Measurements from ENCODE around the gene SUSD6.

SUSD6 gene

DNA sequence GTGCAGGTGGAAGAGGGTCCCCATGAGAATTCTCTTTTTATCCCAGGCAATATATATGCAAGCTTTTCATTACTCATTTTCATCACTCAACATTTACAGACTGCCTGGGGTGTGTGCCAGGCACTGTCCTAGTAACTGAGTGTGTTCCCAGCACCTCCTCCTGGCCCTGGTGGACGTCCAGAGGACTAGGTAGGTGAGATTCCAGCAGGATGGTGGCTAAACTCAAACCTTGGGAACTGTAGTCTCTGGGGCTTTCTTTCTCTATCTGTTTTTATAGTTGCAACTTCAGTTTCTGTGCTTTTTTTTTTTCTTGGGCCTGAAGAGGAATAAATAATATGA lies 63.8 kb downstream of the SUSD6 start:
- no peak for DNase-seq

DNA sequence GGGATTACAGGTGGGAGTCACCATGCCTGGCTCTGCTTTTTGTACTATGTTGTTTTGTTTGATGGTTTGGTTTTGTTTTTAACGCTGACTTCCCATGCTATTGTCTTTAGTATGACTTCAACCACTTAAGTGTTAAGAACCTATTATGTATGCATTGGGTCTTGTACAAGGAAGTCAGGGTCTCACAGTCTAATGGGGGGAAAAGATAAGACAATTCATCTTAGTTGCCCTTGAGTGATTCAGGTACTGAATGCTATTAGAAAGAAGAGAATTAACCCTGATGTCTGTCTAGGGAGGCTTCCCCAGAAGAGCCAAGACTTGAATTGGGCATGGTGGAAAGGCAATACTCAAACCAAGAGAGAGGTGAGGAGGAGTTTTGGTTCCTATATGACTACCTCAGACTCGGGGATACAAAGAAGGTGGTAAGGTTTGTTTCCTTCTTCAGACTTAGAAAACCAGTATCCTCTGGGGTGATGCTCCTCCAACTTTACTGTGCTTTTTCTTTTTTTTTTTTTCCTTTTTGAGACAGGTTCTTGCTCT lies 64.6 kb downstream of the SUSD6 start:
- DNase-seq: no peak

DNA sequence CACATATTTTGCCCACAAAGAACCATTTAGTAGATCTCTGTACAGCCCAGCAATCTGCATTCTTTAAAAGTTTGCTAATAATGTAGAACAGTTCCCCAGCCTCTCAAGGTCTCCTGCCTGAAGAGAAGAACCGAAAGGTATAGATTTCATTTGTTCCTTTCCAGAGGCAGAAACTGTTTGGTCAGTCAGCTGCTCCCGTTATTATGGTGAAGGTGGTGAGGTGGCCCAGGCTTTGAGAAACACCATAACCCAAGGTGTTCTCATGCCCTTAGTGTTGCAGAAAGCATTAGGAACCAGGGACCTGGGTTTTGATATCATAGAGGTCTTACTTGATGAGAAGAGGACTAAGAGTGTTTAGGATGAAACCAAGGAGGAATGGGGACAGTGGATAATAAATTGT lies 65.3 kb downstream of the SUSD6 start:
- DNase-seq: no peak

DNA sequence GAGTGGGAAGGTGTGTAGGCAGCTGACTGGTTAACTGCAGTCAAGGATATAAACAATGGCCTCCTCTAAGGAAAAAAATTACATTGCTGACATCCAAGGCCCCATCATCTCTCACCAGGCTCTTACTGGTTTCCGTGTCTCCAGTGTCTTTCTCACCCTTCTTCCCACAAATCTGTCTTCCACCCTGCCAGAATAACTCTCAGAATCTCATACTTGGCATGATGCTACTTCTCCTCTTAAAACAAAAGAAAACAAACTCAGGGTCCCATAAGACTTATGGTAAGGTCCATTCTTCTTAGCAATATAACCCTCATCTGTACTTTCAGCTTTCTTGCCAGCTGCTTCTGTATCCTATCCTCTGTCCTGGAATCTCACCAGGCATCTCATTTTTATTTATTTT lies 68.9 kb downstream of the SUSD6 start:
- no peak for DNase-seq

DNA sequence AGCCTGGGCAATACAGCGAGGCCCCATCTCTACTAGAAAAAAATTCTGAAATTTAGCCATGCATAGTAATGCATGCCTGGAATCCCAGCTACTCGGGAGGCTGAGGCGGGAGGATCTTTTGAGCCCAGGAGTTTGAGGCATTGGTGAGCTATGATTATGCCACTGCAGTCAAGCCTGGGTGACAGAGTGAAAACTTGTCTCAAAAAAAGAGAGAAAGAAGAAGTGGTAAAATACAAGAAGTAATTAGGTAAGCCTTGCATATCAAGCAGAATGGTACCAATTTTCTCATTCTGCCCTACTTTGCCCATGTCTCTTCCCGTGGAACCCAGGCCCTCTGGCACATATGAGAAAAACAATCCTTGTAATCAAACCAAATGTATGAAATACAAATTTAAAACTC lies 70.7 kb downstream of the SUSD6 start:
- peak; percentile 29 to 42 for DNase-seq

DNA sequence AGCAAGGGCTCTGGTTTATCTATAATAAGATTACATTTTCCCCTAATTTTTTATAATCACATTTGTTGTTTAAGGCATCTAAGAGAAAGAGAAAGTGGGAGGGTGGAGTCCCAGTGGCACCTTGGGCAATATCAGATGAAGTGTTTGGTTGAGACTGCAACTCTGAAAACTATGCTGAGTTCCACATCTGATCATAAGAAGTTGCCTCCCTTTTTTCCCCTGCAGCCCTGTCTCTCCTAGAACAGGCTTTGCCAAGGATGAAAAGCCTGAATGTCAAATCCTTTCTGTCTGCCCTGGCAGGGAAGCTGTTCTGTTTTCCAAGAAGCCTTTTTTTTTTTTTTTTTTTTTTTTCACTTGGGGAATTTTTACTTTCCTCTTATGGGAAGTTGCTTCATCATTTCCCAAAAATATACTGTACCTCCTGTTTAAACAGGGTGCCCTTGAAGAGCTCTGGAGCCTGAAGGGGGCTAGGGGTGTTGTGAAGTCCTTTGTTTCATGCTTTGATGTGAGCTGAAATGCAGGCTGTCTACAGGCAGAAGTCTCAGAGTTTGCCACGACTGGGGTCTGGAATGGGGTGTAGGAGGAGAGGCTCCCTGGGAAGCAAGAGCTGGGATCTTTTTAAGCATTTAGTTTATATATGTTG lies 71.3 kb downstream of the SUSD6 start:
- DNase-seq: peak; percentile 16 to 42

DNA sequence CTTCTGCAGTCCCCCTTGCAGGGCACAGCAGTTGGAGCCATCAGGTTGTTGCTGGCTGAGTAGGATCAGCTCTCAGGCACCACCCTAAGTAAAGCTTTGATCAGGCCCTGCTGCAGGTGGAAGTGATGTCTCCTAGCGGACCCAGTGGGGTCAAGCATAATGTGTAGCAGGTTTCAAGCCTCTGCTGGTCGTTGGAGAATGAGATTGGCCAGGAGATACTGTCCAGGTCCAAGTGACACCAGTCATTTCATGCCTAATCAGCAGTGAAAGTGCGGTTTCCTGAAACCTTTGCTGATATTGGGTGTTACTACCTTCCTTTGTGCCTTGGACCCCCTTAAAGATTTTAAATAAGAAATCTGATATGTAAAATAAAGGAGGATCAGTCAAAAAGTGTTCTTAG lies 72.6 kb downstream of the SUSD6 start:
- DNase-seq: no peak

DNA sequence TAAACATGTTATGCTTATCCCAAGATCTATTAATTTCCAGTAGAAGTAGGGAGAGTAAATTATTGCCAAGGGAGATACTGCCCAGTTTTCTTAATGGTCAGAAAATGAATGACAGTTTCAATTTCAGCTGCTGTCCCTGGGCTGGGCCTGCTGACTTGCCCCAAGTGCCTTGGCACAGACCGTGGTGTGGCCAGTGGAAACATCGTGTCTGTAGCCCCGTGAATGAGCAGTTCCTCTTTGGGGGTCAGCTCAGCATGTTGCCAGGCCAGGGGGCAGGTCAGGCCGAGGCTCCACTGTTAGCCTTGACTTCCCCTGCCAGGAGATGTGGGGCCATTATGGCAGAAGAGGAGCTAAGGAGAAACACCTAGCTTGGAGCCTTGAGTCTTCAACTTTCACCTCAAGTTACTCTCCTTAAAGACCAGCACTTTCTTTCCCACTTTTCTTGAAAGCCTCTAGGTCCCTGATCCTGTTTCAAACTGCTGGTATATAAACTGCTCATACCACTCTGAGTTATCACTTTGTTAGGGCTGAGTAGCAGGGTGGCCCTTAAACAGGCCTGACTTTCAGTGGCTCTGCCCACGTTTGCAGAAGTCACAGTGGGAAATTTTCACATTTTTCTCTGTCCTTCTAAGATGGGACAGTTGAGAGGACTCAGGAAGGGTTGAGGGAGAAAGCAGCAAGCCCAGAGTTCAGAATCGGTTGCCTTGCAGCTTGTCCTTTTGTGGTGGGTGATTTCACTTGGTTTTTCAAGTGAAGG lies 73.2 kb downstream of the SUSD6 start:
- DNase-seq: no peak

DNA sequence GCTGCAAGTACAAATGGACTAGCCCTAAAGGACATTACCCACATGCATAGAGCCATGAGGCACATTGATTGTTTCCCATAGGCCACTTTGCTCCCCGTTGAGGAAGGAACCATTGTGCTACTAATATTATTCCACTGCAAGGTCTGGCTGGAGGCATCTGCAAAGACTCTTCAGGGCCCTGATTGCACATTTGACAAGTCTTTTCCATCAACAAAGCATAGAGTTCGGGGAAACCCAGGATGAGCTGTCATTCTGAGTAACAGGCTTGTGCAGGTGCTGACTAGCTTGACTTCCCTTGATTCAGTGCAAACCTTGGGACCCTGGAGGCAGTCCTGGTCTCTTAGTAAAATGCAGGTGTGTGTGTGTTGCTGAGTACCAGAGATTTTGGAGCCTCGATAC lies 73.8 kb downstream of the SUSD6 start:
- no peak for DNase-seq

DNA sequence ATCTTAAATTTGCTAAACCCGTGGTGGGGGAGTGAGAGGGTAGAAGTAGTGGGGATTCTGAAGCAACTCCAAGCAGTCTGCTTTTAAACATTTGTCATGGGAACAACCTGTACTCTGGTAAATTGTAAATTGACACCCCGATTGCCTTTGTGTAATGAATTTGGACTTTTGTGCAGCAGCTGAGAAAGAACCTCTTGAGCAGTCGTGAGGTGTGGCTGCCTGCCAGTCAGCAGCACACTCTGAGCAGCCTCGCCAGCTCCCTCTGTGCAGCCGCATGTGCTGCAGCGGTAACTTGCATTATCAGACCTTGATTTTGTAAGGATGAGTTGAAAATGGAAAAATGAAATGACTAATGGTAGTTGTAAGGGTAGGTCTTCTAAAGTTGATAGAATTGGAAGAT lies 74.3 kb downstream of the SUSD6 start:
- no peak for DNase-seq

DNA sequence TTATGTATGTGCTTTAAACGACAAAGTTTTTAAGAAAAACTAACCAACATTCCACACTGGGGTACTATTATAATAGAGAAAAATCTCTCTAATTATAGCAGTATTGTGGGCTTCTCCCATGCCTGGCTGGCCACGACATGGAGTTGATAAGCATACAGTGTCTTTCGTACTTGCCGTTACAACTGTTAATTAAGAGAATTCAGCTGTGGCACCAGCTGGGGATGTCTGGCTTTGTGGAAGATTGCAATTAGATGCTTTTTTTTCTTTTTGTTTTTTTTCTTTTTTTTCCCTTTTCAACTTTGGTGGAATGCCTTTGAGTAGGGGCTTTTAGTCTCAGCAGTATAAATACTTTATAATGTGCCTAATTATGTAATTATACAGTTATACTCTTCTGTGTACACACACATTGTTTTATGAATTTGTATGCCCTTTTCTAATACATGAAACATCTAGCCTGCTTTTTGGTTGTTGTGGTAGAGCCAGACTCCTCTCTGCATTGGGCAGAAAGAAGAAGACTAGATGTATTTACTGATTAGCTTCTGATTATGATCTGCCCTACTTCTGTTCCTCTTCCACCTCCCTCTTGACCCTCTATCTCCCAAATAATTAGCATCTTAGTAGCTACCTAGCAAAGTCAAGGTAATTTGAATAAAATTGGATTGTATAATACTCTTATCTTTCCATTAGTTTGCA lies 76.4 kb downstream of the SUSD6 start:
- DNase-seq: no peak

DNA sequence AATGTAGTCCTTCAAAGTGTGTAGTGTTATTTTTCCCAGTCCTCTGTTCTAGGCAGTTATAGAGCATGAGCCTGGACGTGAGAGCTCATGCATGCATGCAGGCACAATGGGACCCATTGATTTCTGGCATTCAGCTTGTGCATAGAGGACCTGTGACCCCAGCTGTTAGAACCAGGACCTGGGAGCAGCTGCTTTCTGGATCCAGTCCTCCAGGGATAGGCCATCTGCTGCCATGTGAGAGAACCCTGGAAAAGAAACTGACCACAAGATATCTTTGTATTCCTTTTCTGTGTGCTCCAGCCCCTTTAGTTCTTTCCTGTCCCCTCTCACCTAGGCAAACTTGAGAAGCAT lies 76.9 kb downstream of the SUSD6 start:
- no peak for DNase-seq

DNA sequence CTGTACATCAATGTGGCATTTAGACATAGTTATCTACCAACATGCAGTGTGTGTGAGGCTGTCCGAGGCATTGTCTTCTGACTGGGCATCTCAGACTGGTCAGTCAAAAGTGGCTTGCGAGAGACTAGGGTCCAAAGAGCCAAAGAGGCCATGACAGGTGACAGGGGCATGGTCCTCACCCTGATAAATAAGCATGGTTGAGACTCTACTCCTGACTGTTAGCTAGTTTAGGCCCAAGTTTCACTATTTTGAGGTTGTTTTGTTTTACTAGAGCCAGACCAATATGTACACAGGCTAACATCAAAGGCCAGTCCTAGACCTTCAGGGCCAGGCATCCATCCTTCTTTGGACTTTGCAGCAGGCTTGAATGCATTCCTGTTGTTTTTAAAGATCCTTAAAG lies 78.6 kb downstream of the SUSD6 start:
- DNase-seq: no peak

DNA sequence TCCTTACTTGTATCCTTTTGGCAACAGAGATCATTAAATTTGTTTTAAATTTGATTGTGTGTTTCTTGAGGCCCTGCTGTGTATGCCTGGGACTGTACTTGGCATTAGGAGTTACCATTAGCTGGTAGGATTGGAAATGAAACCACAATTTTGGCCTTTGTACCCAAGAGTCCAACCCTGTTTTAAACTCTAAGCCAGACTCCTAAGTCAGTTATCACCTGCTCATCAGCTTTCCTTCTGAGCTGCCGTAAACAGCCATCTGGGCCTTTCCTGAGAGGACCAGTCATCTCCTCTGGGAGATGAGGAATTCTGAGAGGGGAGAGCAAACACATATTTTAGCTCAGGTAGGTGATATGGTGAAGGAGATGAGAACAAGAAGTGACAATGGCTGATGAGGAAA lies 81.2 kb downstream of the SUSD6 start:
- no peak for DNase-seq

DNA sequence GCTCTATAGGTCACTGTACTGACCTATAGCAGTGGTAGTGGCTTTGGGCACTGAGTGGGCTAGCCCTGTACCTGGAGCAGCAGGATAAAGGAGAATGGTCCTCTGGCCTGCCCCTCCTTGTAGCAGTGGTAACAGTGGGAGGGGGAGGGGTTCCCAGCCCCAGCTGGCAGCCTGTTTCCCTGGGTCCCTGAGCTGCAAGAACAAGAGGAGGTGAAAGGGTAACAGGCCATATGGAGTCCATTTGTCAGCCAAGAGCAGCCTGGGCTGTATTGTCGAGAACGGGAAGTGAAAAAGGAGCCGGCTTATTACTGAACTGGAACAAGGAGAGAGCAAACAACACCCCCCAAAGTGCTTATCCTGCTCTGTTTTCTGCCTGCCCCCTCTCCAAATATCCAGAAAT lies 81.7 kb downstream of the SUSD6 start:
- no peak for DNase-seq

DNA sequence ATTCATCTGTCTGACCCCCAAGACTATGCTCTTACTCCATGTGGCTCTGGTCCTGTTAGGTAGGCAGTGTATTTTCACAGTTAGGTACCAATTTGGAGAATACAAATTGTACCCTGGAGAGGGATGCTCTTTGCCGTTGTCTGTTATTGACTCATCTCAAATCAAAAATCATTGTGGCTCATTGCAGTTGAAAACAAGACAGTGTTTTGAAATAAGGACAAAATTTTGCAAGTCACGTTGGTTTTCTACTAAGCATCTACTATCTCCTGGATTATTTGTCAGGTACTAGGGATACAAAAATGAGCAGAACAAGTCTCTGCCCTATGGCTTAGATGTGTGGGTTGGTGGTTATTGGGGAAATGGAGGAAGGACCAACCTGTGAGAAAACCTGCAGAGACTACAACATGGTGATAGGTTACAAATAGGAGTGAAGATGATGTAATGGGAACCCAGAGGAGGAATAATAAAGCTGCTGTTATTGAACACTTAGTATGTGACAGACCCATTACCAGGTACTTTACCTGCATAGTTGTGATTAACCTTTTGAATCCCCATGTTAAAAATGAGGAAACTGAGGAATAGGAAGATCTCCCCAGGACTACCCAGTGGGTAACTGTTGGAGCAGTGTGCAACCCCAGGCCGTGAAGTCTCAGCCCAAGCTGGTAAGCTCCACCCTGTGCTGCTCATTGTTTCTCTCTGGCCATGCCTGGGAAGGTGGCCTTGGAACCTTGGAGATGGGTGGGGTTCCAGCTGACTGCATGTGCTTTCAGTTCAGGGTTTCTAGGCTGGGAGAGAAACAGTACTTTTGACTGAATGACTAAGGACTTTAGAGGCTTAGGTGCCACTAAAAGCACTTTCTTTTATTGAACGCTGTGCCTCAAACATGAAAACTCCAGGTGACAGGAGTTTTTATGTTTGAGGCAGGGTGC lies 82.7 kb downstream of the SUSD6 start:
- peak in 1 of 2 experiments; percentile 41 for DNase-seq

DNA sequence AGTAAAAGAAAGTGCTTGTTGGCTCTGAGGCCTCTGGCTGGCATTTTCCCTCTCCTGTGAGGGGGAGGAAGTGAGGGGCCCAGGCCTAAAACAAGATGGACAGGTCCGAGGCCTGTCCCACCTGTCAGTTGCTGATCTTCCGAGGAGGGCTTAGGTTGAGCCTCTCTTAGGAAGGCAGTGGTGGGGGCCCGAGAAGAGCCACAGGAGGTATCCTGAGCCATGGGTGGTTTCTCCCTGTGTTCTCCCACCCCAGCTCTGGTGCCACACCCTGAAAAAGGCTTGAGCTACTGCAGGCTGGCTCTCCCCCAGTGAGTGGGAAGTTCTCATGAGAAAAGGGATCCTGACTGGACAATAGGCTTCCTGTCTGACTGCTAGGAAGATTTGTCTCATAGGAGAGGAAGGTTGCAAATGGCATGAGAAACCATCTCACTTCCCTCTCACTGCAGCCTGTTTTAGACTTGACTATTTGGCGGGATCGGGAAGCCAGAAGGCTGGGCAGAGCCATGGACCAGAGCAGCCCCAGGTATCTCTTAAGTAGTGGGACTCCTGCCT lies 83.4 kb downstream of the SUSD6 start:
- DNase-seq: no peak

DNA sequence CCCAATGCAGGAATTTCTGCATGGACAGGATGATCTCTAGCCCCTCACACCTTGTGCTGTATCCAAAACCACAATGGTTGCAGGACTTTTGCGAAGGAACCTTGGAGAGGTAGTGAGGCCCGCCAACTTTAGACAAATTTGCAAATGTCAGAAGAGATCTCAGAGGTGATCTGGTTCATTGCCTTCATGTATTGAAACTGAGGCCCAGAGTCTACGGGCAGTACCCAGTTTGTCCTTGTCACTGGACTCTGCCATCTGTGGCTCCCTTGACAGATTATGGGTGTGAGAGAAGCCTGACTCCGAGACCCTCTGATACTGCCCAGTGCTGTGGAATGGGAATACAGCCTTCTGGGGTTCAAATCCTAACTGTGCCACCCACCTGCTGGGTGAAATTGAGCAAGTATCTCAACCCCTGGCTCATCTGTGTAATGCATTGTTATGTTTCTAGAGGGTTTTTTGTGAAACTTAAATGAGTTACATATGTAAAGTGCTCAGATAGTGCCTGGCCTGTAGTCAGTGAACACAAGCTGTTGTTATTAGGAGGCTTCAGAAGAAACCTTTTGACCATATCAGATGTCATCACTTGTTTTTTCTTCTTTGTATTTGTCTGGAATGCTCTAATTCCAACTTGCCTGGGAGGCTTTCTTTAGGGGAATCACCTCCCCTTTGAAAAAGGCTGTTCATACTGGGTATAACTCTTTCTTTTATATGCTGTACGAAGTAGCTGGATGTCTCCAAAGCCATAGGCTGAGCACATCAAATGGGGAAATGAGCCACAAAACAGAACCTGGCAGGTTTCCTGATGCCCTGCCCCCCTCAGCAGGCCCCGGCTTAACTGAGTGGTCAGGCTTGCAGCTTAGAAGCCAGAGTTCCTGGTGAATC lies 84.2 kb downstream of the SUSD6 start:
- DNase-seq: peak; percentile 55 to 63

DNA sequence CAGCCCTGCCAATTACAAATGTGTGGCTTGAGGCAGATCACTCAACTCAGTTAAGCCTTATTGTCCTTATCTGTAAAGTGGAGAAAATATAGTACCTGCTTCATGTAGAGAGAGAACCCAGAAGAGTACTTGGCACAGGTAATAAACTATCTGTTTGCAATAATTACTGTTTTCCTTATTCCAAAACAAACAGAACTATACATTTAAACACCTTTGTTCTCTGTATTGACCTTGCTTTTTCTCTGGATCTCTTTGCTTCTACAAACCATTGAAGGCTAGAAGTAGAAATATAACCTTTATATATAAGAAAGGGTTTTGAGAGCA lies 84.8 kb downstream of the SUSD6 start:
- DNase-seq: no peak

DNA sequence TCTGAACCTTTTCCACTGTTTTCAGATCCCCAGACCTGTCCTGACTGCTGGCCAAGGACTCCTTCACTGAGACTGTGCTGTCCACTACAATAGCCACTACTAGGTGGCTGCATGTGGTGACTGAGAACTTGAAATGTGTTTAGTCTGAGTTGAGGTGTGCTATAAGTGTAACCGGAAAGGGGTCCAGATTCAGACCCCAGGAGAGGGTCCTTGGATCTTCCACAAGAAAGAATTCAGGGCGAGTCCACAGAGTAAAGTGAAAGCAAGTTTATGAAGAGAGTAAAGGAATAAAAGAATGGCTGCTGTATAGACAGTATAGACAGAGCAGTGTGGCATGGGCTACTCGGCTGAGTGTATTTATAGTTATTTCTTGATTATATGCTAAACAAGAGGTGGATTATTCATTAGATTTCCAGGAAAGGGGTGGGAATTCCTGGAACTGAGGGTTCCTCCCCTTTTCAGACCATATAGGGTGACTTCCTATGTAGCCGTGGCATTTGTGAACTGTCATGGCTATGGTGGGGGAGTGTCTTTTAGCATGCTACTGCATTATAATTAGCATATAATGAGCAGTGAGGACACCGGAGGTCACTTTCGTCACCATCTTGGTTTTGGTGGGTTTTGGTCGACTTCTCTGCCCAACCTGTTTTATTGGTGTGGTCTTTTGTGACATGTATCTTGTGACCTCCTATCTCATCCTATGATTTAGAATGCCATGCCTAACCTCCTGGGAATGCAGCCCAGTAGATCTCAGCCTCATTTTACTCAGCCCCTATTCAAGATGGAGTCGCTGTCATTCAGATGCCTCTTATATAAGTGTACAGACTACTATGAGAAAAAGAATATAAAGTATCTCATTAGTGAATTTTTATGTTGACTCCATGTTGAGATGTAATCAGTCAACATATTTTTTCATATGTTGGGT lies 85.5 kb downstream of the SUSD6 start:
- no peak for DNase-seq

DNA sequence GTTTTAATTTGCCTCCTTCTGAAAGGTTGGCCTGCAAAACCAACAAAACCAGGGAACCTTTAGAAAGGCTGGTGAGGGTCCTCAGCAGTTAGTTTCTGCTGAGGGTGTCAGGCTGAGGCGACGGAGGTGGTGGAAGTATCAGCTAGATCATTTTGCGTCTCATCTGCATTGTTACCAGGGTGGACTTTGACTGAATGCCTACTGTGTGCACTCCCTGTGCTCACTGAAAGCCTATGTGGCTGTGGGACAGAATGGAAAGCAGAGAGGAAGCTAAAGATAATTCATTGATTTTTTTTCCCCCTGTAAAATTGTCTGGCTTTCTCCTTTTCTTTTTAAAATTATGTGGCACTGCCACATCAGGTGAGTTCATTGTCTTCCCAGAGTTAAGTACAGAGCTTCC lies 87.2 kb downstream of the SUSD6 start:
- DNase-seq: no peak

All from AML-193 (cell line).